Esophagus muscularis mucosa (tissue), 3 donors: Measurements from ENCODE around the gene ZNF629.

Experiments used
- POLR2A ChIP-seq: fragments of 450-650 bp; IDR thresholded peaks from one replicate; pipeline ENCODE4 v1.6.1; 2017; ENCODE audit warnings: antibody characterized with exemption, moderate library complexity, mild to moderate bottlenecking, low read depth
- TF ChIP-seq, protein P1 (sequence below), 3 experiments: fragments of 200-600 bp in 2 of 3; fragments of 450-650 bp in 1 of 3; sonication (generic) in 2 of 3; IDR thresholded peaks; one replicate each; pipeline ENCODE4 v1.5.1; 2017 to 2019; ENCODE audit warnings: antibody characterized with exemption in 3 of 3, mild to moderate bottlenecking in 2 of 3, moderate library complexity in 1 of 3

DNA sequence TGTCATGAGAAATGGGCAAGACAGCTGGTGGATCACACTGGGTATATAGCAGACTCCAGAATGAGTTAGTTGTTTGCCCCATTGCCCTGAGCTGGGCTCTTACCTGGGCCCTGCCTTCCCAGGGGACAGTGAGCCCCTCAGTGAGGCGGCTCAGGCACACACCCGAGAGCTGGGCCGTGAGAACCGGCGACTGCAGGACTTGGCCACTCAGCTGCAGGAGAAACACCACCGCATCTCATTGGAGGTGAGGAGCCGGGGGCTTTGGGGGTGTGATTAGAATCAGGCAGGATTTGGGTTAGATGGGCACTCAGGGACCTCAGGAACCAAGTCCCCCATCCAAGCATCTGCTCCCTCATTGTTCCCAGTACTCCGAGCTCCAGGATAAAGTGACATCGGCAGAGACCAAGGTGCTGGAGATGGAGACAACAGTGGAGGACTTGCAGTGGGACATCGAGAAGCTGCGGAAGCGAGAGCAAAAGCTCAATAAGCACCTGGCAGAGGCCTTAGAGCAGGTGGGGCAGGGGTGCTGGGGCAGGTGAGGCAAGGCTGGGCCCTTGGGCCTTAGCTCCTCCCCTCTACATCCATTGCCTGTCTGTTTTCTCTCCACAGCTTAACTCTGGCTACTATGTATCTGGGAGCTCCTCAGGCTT is 22.1 kb downstream of the ZNF629 start:
- no peak for TF ChIP-seq POLR2A
- TF ChIP-seq, protein P1, sequence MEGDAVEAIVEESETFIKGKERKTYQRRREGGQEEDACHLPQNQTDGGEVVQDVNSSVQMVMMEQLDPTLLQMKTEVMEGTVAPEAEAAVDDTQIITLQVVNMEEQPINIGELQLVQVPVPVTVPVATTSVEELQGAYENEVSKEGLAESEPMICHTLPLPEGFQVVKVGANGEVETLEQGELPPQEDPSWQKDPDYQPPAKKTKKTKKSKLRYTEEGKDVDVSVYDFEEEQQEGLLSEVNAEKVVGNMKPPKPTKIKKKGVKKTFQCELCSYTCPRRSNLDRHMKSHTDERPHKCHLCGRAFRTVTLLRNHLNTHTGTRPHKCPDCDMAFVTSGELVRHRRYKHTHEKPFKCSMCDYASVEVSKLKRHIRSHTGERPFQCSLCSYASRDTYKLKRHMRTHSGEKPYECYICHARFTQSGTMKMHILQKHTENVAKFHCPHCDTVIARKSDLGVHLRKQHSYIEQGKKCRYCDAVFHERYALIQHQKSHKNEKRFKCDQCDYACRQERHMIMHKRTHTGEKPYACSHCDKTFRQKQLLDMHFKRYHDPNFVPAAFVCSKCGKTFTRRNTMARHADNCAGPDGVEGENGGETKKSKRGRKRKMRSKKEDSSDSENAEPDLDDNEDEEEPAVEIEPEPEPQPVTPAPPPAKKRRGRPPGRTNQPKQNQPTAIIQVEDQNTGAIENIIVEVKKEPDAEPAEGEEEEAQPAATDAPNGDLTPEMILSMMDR (IDR thresholded peaks at IDR 0.05): no peak
